NCI-H82 (cell line): ENCODE measurements around the gene ST7.
"Not testable (repeated sequence)": the region's sequence is repeated elsewhere in the genome, so short reads cannot be mapped to it uniquely, and the experiment has no call there.

Experiments
- DNase-seq: peaks from one replicate; lab custom pipeline; 2025; lab: John Stamatoyannopoulos, UW

ST7 gene

GRCh38 chr7:116953372-116953905, at the start of gene ST7:
TSS of gene ST7 (plus strand) at chr7:116953501. CDS start at chr7:116953541, 40 bp downstream.
- DNase-seq, result peak; percentile 23

GRCh38 chr7:116906391-116906790, 46.9 kb upstream of the ST7 start:
- DNase-seq, result no peak

GRCh38 chr7:116910383-116910782, 42.9 kb upstream of the ST7 start:
- DNase-seq, result no peak

- no peak for DNase-seq
These were observed 41.5 kb upstream of the ST7 start for GRCh38 chr7:116911801-116912200.

- DNase-seq, result no peak
These were observed 40.9 kb upstream of the ST7 start for GRCh38 chr7:116912269-116912909.

GRCh38 chr7:116918704-116919103, 34.6 kb upstream of the ST7 start:
- no peak for DNase-seq

- DNase-seq, result no peak
These were observed 32.9 kb upstream of the ST7 start for GRCh38 chr7:116920359-116920758.

GRCh38 chr7:116922545-116922944, 30.8 kb upstream of the ST7 start:
- DNase-seq, result no peak

- DNase-seq, result no peak
These were observed 28.6 kb upstream of the ST7 start for GRCh38 chr7:116924741-116925140.

GRCh38 chr7:116929021-116929420, 24.3 kb upstream of the ST7 start:
- DNase-seq, result no peak

GRCh38 chr7:116929914-116930913, 23.1 kb upstream of the ST7 start:
- DNase-seq, result peak; percentile 78

- DNase-seq, result no peak
These were observed 20.7 kb upstream of the ST7 start for GRCh38 chr7:116932566-116932965.

- DNase-seq, result no peak
These were observed 19.8 kb upstream of the ST7 start for GRCh38 chr7:116933465-116933864.

- DNase-seq, result no peak
These were observed 18.7 kb upstream of the ST7 start for GRCh38 chr7:116934580-116934979.

GRCh38 chr7:116936844-116937243, 16.5 kb upstream of the ST7 start:
- not testable (repeated sequence) for DNase-seq

GRCh38 chr7:116938678-116939077, 14.6 kb upstream of the ST7 start:
- DNase-seq, result no peak

- DNase-seq, result no peak
These were observed 12.5 kb upstream of the ST7 start for GRCh38 chr7:116940689-116941370.

GRCh38 chr7:116942504-116942903, 10.8 kb upstream of the ST7 start:
- DNase-seq, result no peak

GRCh38 chr7:116948934-116949333, 4.4 kb upstream of the ST7 start:
- no peak for DNase-seq

GRCh38 chr7:116949941-116950801, 3.1 kb upstream of the ST7 start:
- no peak for DNase-seq

- no peak for DNase-seq
These were observed 2.4 kb upstream of the ST7 start for GRCh38 chr7:116950889-116951351.
